ENCODE results near the gene TIMELESS.

GRCh38 chr12:56410768-56411167 lies 38.5 kb downstream of the TIMELESS start:
- TF ChIP-seq POLR2AphosphoS5 (IDR thresholded peaks at IDR 0.05; ENCODE audit: borderline replicate concordance, low read depth, low read length): no peak
- TF ChIP-seq EZH2 (IDR thresholded peaks at IDR 0.05): no peak
- TF ChIP-seq FOXP2 (optimal IDR thresholded peaks at IDR 0.05; ENCODE audit: control extremely low read depth, extremely low read length, insufficient read depth): no peak
